ENCODE data around the gene UNC5A. TPM values are rescaled to one million over a fixed set of nuclear protein-coding genes. Genes with fewer than 3 reads are reported as not detected.
A peak's percentile ranks its signal among the peaks of the same experiment; 100 is the strongest.

Gene UNC5A
- total RNA-seq, 2 donors from 2014 or later = 0.89 to 1.4 TPM

GRCh38 chr5:176803068-176803942, 7.1 kb upstream of the UNC5A start:
- H3K27me3 Mint-ChIP-seq (ENCODE audit: insufficient read depth) = peaks cover 32% of the 10 kb centered on the region
- H3K4me3 Mint-ChIP-seq = no peak overlapping the region
- H3K9me3 Mint-ChIP-seq = no peaks in the 10 kb centered on the region
- H3K36me3 ChIP-seq (ENCODE audit: control insufficient read depth, insufficient read depth, low read length) = no peaks in the 10 kb centered on the region
- H3K27ac ChIP-seq (ENCODE audit: low read depth, low read length) = no peak overlapping the region
- H3K9me3 ChIP-seq (ENCODE audit: control insufficient read depth, low read length) = no peaks in the 10 kb centered on the region
- no peak overlapping the region for H3K4me3 ChIP-seq (ENCODE audit: low read length)
- no peak for TF ChIP-seq CTCF (conservative IDR thresholded peaks at IDR 0.05)
- no peaks in the 10 kb centered on the region for H3K4me1 ChIP-seq (ENCODE audit: control insufficient read depth, insufficient read depth, low read length)
- 58 to 72% methylated on average over 14 to 24 of the region's 24 CpGs for WGBS, 2 experiments (ENCODE audit: insufficient coverage in 1 of 2, insufficient read length in 1 of 2)
- DNase-seq = no peak
- H3K36me3 Mint-ChIP-seq (ENCODE audit: low read depth) = no peaks in the 10 kb centered on the region
- no peak overlapping the region for H3K9ac ChIP-seq (ENCODE audit: extremely low read depth, low read length, poor library complexity, severe bottlenecking)
- no peak overlapping the region for H3K27ac Mint-ChIP-seq
- H3K4me1 Mint-ChIP-seq = no peaks in the 10 kb centered on the region
- H3K27me3 ChIP-seq (ENCODE audit: control insufficient read depth, insufficient read depth, low read length, poor library complexity, severe bottlenecking) = peaks cover 45% of the 10 kb centered on the region

GRCh38 chr5:176803943-176804498, 6.3 kb upstream of the UNC5A start:
- Histone ChIP-seq H3K36me3 (ENCODE audit: control insufficient read depth, insufficient read depth, low read length) (no peaks in the 10 kb centered on the region), H3K9me3 (ENCODE audit: control insufficient read depth, low read length) (no peaks in the 10 kb centered on the region), H3K4me3 (ENCODE audit: low read length) (no peak overlapping the region), H3K9ac (ENCODE audit: extremely low read depth, low read length, poor library complexity, severe bottlenecking) (no peak overlapping the region), H3K27me3 (ENCODE audit: control insufficient read depth, insufficient read depth, low read length, poor library complexity, severe bottlenecking) (peaks cover 52% of the 10 kb centered on the region), H3K27ac (ENCODE audit: low read depth, low read length) (no peak overlapping the region), H3K4me1 (ENCODE audit: control insufficient read depth, insufficient read depth, low read length) (no peaks in the 10 kb centered on the region)
- Mint-ChIP-seq H3K9me3 (no peaks in the 10 kb centered on the region), H3K36me3 (ENCODE audit: low read depth) (no peaks in the 10 kb centered on the region), H3K27ac (no peak overlapping the region), H3K4me1 (peaks cover 1% of the 10 kb centered on the region), H3K27me3 (ENCODE audit: insufficient read depth) (peaks cover 39% of the 10 kb centered on the region), H3K4me3 (no peak overlapping the region)
- DNase-seq = peak; percentile 92
- 43 to 60% methylated on average over 6 to 8 of the region's 8 CpGs for WGBS, 2 experiments (ENCODE audit: insufficient coverage in 1 of 2, insufficient read length in 1 of 2)
- TF ChIP-seq CTCF (conservative IDR thresholded peaks at IDR 0.05) = no peak

GRCh38 chr5:176806137-176806536, 4.2 kb upstream of the UNC5A start:
- peaks cover 68% of the 10 kb centered on the region for H3K27me3 ChIP-seq (ENCODE audit: control insufficient read depth, insufficient read depth, low read length, poor library complexity, severe bottlenecking)
- Mint-ChIP-seq H3K4me1 (peaks cover 10% of the 10 kb centered on the region), H3K9me3 (no peaks in the 10 kb centered on the region), H3K4me3 (no peak overlapping the region), H3K27me3 (ENCODE audit: insufficient read depth) (peaks cover 49% of the 10 kb centered on the region), H3K27ac (no peak overlapping the region), H3K36me3 (ENCODE audit: low read depth) (no peaks in the 10 kb centered on the region)
- H3K9ac ChIP-seq (ENCODE audit: extremely low read depth, low read length, poor library complexity, severe bottlenecking) = no peak overlapping the region
- WGBS, 2 experiments (ENCODE audit: insufficient coverage in 1 of 2, insufficient read length in 1 of 2) = 10% methylated on average over 1 of the region's 1 CpG; no CpG with 5 or more reads in 1 of the 2 experiments
- H3K9me3 ChIP-seq (ENCODE audit: control insufficient read depth, low read length) = no peaks in the 10 kb centered on the region
- H3K4me1 ChIP-seq (ENCODE audit: control insufficient read depth, insufficient read depth, low read length) = no peaks in the 10 kb centered on the region
- DNase-seq = peak; percentile 82
- no peak overlapping the region for H3K4me3 ChIP-seq (ENCODE audit: low read length)
- no peak for TF ChIP-seq CTCF (conservative IDR thresholded peaks at IDR 0.05)
- H3K27ac ChIP-seq (ENCODE audit: low read depth, low read length) = no peak overlapping the region
- H3K36me3 ChIP-seq (ENCODE audit: control insufficient read depth, insufficient read depth, low read length) = no peaks in the 10 kb centered on the region

All from endodermal cell (in vitro differentiated cells).